ENCODE data around the gene PDLIM7.
A peak's percentile ranks its signal among the peaks of the same experiment; 100 is the strongest.

The PDLIM7 gene

GRCh38 chr5:177505075-177505474 is 7.7 kb upstream of the PDLIM7 start:
- no peak for DNase-seq (ENCODE audit: low spot score)

GRCh38 chr5:177504086-177505056 is 7.0 kb upstream of the PDLIM7 start:
- no peak for DNase-seq (ENCODE audit: low spot score)

GRCh38 chr5:177503351-177504085 is 6.1 kb upstream of the PDLIM7 start:
- DNase-seq (ENCODE audit: low spot score), result no peak

- no peak for DNase-seq (ENCODE audit: low spot score)
These were observed 5.5 kb upstream of the PDLIM7 start for GRCh38 chr5:177502886-177503285.

GRCh38 chr5:177501874-177502678 is 4.7 kb upstream of the PDLIM7 start:
- DNase-seq (ENCODE audit: low spot score), result no peak

GRCh38 chr5:177500685-177501522 is 3.5 kb upstream of the PDLIM7 start:
- peak; percentile 65 for DNase-seq (ENCODE audit: low spot score)

- no peak for DNase-seq (ENCODE audit: low spot score)
These were observed 2.4 kb upstream of the PDLIM7 start for GRCh38 chr5:177499842-177500241.

GRCh38 chr5:177498013-177498787 is 796 bp upstream of the PDLIM7 start:
- no peak for DNase-seq (ENCODE audit: low spot score)

- peak; percentile 42 for DNase-seq (ENCODE audit: low spot score)
These were observed 595 bp downstream of the PDLIM7 start for GRCh38 chr5:177496727-177497291.

GRCh38 chr5:177496070-177496726 is 1.2 kb downstream of the PDLIM7 start:
- DNase-seq (ENCODE audit: low spot score), result no peak

- no peak for DNase-seq (ENCODE audit: low spot score)
These were observed 2.0 kb downstream of the PDLIM7 start for GRCh38 chr5:177495243-177496060.

- DNase-seq (ENCODE audit: low spot score), result no peak
These were observed 2.8 kb downstream of the PDLIM7 start for GRCh38 chr5:177494346-177495195.

GRCh38 chr5:177493795-177494345 is 3.5 kb downstream of the PDLIM7 start:
- DNase-seq (ENCODE audit: low spot score), result no peak

GRCh38 chr5:177492841-177493240 is 4.6 kb downstream of the PDLIM7 start:
- DNase-seq (ENCODE audit: low spot score), result no peak

GRCh38 chr5:177491983-177492746 is 5.2 kb downstream of the PDLIM7 start:
- no peak for DNase-seq (ENCODE audit: low spot score)

GRCh38 chr5:177491429-177491945 is 5.9 kb downstream of the PDLIM7 start:
- DNase-seq (ENCODE audit: low spot score), result no peak
